Esophagus muscularis mucosa (tissue), 4 donors: ENCODE measurements around the gene UBL5.
A peak's percentile ranks its signal among the peaks of the same experiment; 100 is the strongest.

Source experiments
- CTCF ChIP-seq, 3 experiments: fragments of 200-600 bp in 2 of 3; fragments of 450-650 bp in 1 of 3; sonication (generic) in 2 of 3; IDR thresholded peaks; one replicate each; pipeline ENCODE4 v1.5.1; 2017 to 2019; ENCODE audit warnings: antibody characterized with exemption in 3 of 3, mild to moderate bottlenecking in 2 of 3, moderate library complexity in 1 of 3
- EP300 ChIP-seq: sonication (generic); formaldehyde crosslinking; IDR thresholded peaks from one replicate; pipeline ENCODE4 v1.6.1; 2017; ENCODE audit warnings: antibody characterized with exemption
- POLR2A ChIP-seq: fragments of 450-650 bp; IDR thresholded peaks from one replicate; pipeline ENCODE4 v1.6.1; 2017; ENCODE audit warnings: antibody characterized with exemption, moderate library complexity, mild to moderate bottlenecking, low read depth

GRCh38 chr19:9785367-9786331, 42.1 kb upstream of the UBL5 start:
- no peak for TF ChIP-seq EP300
- TF ChIP-seq CTCF (IDR thresholded peaks at IDR 0.05) = no peak
- peak; percentile 70 for TF ChIP-seq POLR2A
